ENCODE measurements around the gene INPP5J. TPM values are rescaled to one million over a fixed set of nuclear protein-coding genes. Genes with fewer than 3 reads are reported as not detected.

INPP5J gene
- total RNA-seq, 4 donors from 2014 or later, result 0.20 to 1.0 (median 0.67) TPM

DNA sequence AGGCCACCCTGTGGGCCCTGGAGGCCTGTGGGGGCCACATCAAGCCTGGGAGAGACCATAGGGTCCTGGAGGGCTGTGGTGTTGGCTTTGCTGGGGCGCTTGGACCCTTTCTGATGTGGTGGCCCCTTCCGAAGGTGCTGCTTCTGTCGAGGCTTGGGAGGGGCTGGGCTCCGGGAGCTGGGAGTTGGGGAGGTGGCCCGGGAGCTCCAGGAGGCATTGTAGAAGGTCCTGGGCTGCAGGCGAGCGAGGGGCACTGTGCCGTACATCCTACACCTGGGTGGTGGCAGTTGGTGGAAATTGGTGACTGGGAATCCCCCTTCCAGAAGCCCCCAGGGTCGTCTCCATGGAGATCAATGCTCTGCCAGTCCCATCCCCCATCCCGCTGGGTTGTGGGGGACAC lies 15.0 kb downstream of the INPP5J start:
- Histone ChIP-seq H3K4me1 (no peaks in the 10 kb centered on the region), H3K36me3 (peaks cover 0 to 12% (median 0%) of the 10 kb centered on the region in 3 donors), H3K4me3 (no peak overlapping the region), H3K9me3 (no peaks in the 10 kb centered on the region), H3K27ac (no peak overlapping the region), H3K27me3 (peaks cover 0 to 20% of the 10 kb centered on the region in 2 donors)
- WGBS, 2 donors, result 66 to 72% methylated on average over 10 of the region's 10 CpGs
- TF ChIP-seq EP300 (IDR thresholded peaks at IDR 0.05) (no peak), POLR2A (IDR thresholded peaks at IDR 0.05) (no peak)
- TF ChIP-seq, protein P1, sequence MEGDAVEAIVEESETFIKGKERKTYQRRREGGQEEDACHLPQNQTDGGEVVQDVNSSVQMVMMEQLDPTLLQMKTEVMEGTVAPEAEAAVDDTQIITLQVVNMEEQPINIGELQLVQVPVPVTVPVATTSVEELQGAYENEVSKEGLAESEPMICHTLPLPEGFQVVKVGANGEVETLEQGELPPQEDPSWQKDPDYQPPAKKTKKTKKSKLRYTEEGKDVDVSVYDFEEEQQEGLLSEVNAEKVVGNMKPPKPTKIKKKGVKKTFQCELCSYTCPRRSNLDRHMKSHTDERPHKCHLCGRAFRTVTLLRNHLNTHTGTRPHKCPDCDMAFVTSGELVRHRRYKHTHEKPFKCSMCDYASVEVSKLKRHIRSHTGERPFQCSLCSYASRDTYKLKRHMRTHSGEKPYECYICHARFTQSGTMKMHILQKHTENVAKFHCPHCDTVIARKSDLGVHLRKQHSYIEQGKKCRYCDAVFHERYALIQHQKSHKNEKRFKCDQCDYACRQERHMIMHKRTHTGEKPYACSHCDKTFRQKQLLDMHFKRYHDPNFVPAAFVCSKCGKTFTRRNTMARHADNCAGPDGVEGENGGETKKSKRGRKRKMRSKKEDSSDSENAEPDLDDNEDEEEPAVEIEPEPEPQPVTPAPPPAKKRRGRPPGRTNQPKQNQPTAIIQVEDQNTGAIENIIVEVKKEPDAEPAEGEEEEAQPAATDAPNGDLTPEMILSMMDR (IDR thresholded peaks at IDR 0.05), result no peak
- DNase-seq (ENCODE audit: low spot score in 2 of 2), result no peak

DNA sequence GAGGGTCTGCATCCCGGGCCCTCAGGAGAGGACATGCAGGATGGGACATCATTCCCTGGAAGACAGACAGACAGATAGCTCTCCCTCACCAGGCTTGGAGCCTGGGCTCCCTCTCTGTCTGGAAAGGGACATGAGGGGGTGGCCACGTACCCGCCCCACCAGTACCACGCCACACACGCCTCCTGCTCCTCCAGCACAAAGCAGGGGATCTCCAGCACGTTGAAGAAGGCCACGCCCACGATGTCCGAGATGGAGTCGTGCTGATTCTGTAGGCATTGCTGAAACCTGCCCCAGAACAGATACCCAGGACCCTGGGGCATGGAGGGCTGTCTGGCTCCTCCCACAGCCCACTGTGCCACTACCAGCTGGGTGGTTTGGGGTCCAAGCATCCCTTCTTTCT lies 15.4 kb downstream of the INPP5J start:
- WGBS, 2 donors, result 70 to 83% methylated on average over 5 to 6 of the region's 10 CpGs
- no peak for DNase-seq (ENCODE audit: low spot score in 2 of 2)

DNA sequence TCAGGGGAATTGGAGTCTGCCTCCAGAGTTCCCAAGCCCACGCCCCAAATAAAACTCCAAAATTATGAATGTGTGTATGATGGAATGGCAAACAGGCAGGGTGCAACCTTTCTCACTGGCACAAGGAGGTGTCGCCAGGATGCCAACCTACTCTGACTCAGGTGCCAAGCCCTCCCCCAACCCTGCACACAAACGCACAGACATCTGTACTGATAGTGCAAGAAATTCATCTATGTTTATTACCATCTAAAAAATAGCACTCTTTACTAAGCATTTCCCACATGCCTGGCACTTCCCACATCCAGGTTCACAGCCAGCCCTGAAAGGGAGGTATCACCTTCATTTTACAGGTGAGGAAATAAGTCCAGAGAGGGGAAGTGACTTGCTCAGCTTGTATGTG lies 16.3 kb downstream of the INPP5J start:
- Histone ChIP-seq H3K4me3 (no peak overlapping the region), H3K9me3 (no peaks in the 10 kb centered on the region), H3K27me3 (peaks cover 0 to 20% of the 10 kb centered on the region in 2 donors), H3K27ac (no peak overlapping the region), H3K36me3 (peaks cover 0 to 1% (median 0%) of the 10 kb centered on the region in 3 donors), H3K4me1 (no peaks in the 10 kb centered on the region)
- TF ChIP-seq, protein P1 (IDR thresholded peaks at IDR 0.05), result no peak
- TF ChIP-seq POLR2A (IDR thresholded peaks at IDR 0.05) (no peak), EP300 (IDR thresholded peaks at IDR 0.05) (no peak)
- 86 to 91% methylated on average over 3 of the region's 3 CpGs for whole genome bisulfite sequencing, 2 donors
- no peak for DNase-seq (ENCODE audit: low spot score in 2 of 2)

More for the DNA sequence above, 15.4 kb downstream of the INPP5J start:
- Histone ChIP-seq H3K4me3 (no peak overlapping the region), H3K9me3 (no peaks in the 10 kb centered on the region), H3K27ac (no peak overlapping the region), H3K4me1 (no peaks in the 10 kb centered on the region), H3K36me3 (peaks cover 0 to 11% (median 0%) of the 10 kb centered on the region in 3 donors), H3K27me3 (peaks cover 0 to 20% of the 10 kb centered on the region in 2 donors)
- TF ChIP-seq POLR2A (IDR thresholded peaks at IDR 0.05) (no peak), EP300 (IDR thresholded peaks at IDR 0.05) (no peak)
- TF ChIP-seq, protein P1 (IDR thresholded peaks at IDR 0.05), result no peak

DNA sequence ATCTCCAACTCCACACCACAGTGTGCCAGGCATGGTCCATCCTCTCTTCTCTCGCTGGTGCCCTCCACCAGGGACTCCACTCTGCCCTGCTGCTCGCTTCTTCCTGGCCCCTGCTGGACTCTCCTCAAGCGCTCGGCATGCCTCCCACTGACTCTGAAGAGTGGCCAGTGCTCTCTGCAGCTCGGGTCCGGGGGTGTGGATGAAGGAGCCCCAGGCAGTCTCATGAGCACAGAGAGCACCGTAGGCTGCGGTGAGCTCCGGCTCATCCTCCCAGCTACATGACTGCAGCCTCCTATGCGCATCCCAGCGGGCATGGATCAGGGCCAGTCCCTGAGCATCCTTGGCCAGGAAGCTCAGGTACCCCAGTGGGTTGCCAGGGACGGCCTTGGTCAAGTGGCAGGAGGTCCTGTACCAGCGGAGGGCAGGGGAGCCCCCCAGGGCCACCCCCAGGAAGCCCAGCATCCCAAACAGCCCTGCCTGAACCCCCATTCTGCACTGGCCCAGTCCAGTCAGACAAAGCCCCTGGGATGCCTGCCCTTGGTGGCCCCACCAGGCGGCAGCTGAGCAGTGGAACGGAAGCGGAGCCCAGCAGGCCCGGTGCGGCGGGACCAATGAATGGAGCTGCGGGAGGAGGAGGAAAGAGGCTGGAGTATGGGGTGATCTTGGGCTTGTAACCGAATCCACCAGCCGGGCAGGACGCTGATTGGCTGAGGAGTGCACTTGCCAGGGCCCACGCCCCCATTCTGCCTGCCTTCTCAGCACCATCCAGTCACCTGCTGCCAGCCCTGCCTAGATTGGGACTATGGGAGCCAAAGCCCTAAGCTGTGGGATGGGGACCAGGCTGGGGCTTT lies 17.3 kb downstream of the INPP5J start, which contains the start of gene PLA2G3:
PLA2G3 (minus strand) TSS at position 643 of the 851 bp plus-strand sequence; CDS start at position 489, 154 bp downstream.
- Histone ChIP-seq H3K36me3 (no peaks in the 10 kb centered on the region), H3K4me1 (no peaks in the 10 kb centered on the region), H3K27me3 (peaks cover 0 to 20% of the 10 kb centered on the region in 2 donors), H3K4me3 (no peak within 1 kb of the TSS), H3K27ac (no peak within 1 kb of the TSS), H3K9me3 (no peaks in the 10 kb centered on the region)
- 23 to 30% methylated on average over 18 to 22 of the region's 24 CpGs for WGBS, 2 donors
- DNase-seq (ENCODE audit: low spot score in 2 of 2), result no peak
- TF ChIP-seq POLR2A (IDR thresholded peaks at IDR 0.05) (no peak), EP300 (IDR thresholded peaks at IDR 0.05) (no peak)
- TF ChIP-seq, protein P1 (IDR thresholded peaks at IDR 0.05), result no peak

DNA sequence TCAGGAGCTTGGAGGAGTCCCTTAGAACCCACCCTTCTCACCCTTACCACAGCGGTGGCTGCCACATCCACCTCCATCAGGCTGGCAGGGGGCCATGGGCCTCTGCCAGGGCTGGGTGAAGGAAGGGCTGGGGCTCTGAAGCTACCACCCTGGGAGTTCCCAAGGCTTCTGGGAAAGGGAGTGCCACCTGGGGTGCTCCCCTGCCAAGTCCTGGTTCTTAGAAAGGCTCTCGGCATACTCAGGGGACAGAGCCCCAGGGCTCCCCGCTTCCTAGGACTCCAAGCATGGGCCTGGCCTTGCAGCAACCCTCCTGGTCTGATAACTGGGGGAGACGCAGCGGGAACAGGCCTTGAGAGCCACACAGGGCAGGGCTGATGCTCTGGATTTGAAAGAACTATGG lies 18.0 kb downstream of the INPP5J start:
- H3K27ac ChIP-seq, result no peak overlapping the region
- H3K4me1 ChIP-seq, result no peaks in the 10 kb centered on the region
- no peak for TF ChIP-seq POLR2A (IDR thresholded peaks at IDR 0.05)
- no peak for TF ChIP-seq EP300 (IDR thresholded peaks at IDR 0.05)
- TF ChIP-seq, protein P1 (IDR thresholded peaks at IDR 0.05), result no peak
- H3K27me3 ChIP-seq, result peaks cover 0 to 20% of the 10 kb centered on the region in 2 donors
- no peaks in the 10 kb centered on the region for H3K36me3 ChIP-seq
- whole genome bisulfite sequencing, 2 donors, result 66 to 70% methylated on average over 5 of the region's 5 CpGs
- H3K4me3 ChIP-seq, result no peak overlapping the region
- no peak for DNase-seq (ENCODE audit: low spot score in 2 of 2)
- no peaks in the 10 kb centered on the region for H3K9me3 ChIP-seq

All from tibial nerve (tissue), 4 donors.